Activated CD8-positive, alpha-beta T cell treated with anti-CD3 and anti-CD28 coated beads for 36 hours (primary cell): ENCODE results near the gene POLD1. TPM values are rescaled to one million over a fixed set of nuclear protein-coding genes. Genes with fewer than 3 reads are reported as not detected.
A peak's percentile ranks its signal among the peaks of the same experiment; 100 is the strongest.

Source experiments
- ATAC-seq: fragments of 200-7000 bp; cut with Tn5 transposase; one replicate; pipeline ENCODE4 v1.10.0; 2021; ENCODE audit warnings: mild to moderate bottlenecking, moderate library complexity
- CTCF ChIA-PET: fragments of 350-600 bp; sonication (Branson Sonifier 250); formaldehyde crosslinking; loops from one replicate; lab custom pipeline; 2021; ENCODE audit warnings: antibody characterized with exemption; lab: Charles Lee
- POLR2A ChIA-PET: fragments of 350-600 bp; sonication (Branson Sonifier 250); formaldehyde crosslinking; loops from one replicate; lab custom pipeline; 2021; ENCODE audit warnings: antibody characterized with exemption; lab: Charles Lee
- DNase-seq: peaks from one replicate; pipeline ENCODE4 v3.0.0-alpha.2; 2020
- H3K27ac Mint-ChIP-seq: one replicate; pipeline ENCODE4 v1.8.0; 2021; ENCODE audit warnings: mild to moderate bottlenecking, mixed read lengths
- H3K27me3 Mint-ChIP-seq: one replicate; pipeline ENCODE4 v1.8.0; 2021; ENCODE audit warnings: mixed read lengths
- H3K36me3 Mint-ChIP-seq: one replicate; pipeline ENCODE4 v1.8.0; 2021; ENCODE audit warnings: low read depth, mixed read lengths
- H3K4me1 Mint-ChIP-seq: one replicate; pipeline ENCODE4 v1.8.0; 2021; ENCODE audit warnings: low read depth, mixed read lengths
- H3K4me3 Mint-ChIP-seq: one replicate; pipeline ENCODE4 v1.8.0; 2021; ENCODE audit warnings: mild to moderate bottlenecking, moderate library complexity, mixed read lengths
- H3K9me3 Mint-ChIP-seq: one replicate; pipeline ENCODE4 v1.8.0; 2021; ENCODE audit warnings: mixed read lengths
- CTCF ChIP-seq: fragments of 200-600 bp; IDR thresholded peaks from one replicate; pipeline ENCODE4 v1.8.0; 2022; ENCODE audit warnings: antibody characterized with exemption, mild to moderate bottlenecking
- intact Hi-C: fragments of 100-400 bp; cut with micrococcal nuclease; formaldehyde crosslinking; loops from one replicate; pipeline ENCODE4 v1.10.0; 2022
- total RNA-seq, 2 experiments: library from RNA; stranded (reverse); gene quantifications; one replicate each; pipeline ENCODE4 v1.2.3, GENCODE V29; 2021

POLD1 gene
- total RNA-seq, 2 experiments from 2014 or later: 214 to 215 TPM

- Mint-ChIP-seq H3K9me3 (no peaks in the 10 kb centered on the region), H3K36me3 (peaks cover 38% of the 10 kb centered on the region), H3K4me1 (peaks cover 33% of the 10 kb centered on the region), H3K27ac (no peak overlapping the region), H3K4me3 (no peak overlapping the region), H3K27me3 (no peaks in the 10 kb centered on the region)
- DNase-seq (no peak), ATAC-seq (no peak)
- no peak for TF ChIP-seq CTCF
- POLR2A ChIA-PET: no interaction called here
- CTCF ChIA-PET: no interaction called here
- intact Hi-C loops: no loop called here
Measured at GRCh38 chr19:50380751-50381151, 3.4 kb upstream of the POLD1 start.

GRCh38 chr19:50381881-50382729, 2.0 kb upstream of the POLD1 start:
- ATAC-seq: no peak
- no peak overlapping the region for H3K27ac Mint-ChIP-seq
- no peak for DNase-seq
- no peak overlapping the region for H3K4me3 Mint-ChIP-seq
- peaks cover 36% of the 10 kb centered on the region for H3K36me3 Mint-ChIP-seq
- ChIA-PET CTCF (no interaction called here), POLR2A (interaction anchor here (1.0 kb wide), 1 partner anchor 13 kb away, joined by 4 read pairs; no protein-coding TSS in a partner anchor)
- intact Hi-C loops: no loop called here
- no peaks in the 10 kb centered on the region for H3K27me3 Mint-ChIP-seq
- H3K4me1 Mint-ChIP-seq: peaks cover 34% of the 10 kb centered on the region
- no peak for TF ChIP-seq CTCF
- no peaks in the 10 kb centered on the region for H3K9me3 Mint-ChIP-seq

- ATAC-seq (peak; percentile 10), DNase-seq (no peak)
- Mint-ChIP-seq H3K4me3 (peak overlapping the region; percentile 94), H3K4me1 (peaks cover 32% of the 10 kb centered on the region), H3K27me3 (no peaks in the 10 kb centered on the region), H3K9me3 (no peaks in the 10 kb centered on the region), H3K36me3 (peaks cover 38% of the 10 kb centered on the region), H3K27ac (peak overlapping the region; percentile 95)
- ChIA-PET CTCF (interaction anchor here (1.0 to 2.0 kb wide), 4 partner anchors 7 to 28 kb away, joined by 3 to 10 read pairs (median 7); partner anchors contain the start of gene NR1H2), POLR2A (interaction anchor here (1.0 to 2.3 kb wide), 7 partner anchors 8 to 93 kb away, joined by 3 to 11 read pairs (median 4); partner anchors contain the start of genes EMC10, GARIN5A, NAPSA and NR1H2)
- intact Hi-C loops: no loop called here
- TF ChIP-seq CTCF: no peak
Measured at GRCh38 chr19:50383001-50383851, 921 bp upstream of the POLD1 start.

- ATAC-seq: no peak
- peaks cover 34% of the 10 kb centered on the region for H3K36me3 Mint-ChIP-seq
- peak; percentile 26 for DNase-seq
- ChIA-PET CTCF (interaction anchor here (1.3 to 2.0 kb wide), 4 partner anchors 16 to 31 kb away, joined by 4 to 10 read pairs (median 7); no protein-coding TSS in a partner anchor), POLR2A (interaction anchor here (0.6 to 2.3 kb wide), 12 partner anchors 10 to 91 kb away, joined by 3 to 11 read pairs (median 4); partner anchors contain the start of genes EMC10, GARIN5A, NAPSA and NR1H2)
- H3K4me3 Mint-ChIP-seq: peak overlapping the region; percentile 94
- TF ChIP-seq CTCF: no peak
- no peaks in the 10 kb centered on the region for H3K9me3 Mint-ChIP-seq
- H3K27ac Mint-ChIP-seq: peak overlapping the region; percentile 95
- no peaks in the 10 kb centered on the region for H3K27me3 Mint-ChIP-seq
- intact Hi-C loops: no loop called here
- peaks cover 30% of the 10 kb centered on the region for H3K4me1 Mint-ChIP-seq
Measured at GRCh38 chr19:50384685-50385535, 763 bp downstream of the POLD1 start.
